Heart left ventricle (tissue), 13 donors: ENCODE measurements around the gene SLC25A1.

Experiments used
- CTCF ChIP-seq, 12 donors: fragments of 200-600 bp; sonication (generic) in 4 of 12; IDR thresholded peaks; one replicate each; pipeline versions ENCODE4 v1.5.0 to v1.8.0; 2018 to 2022; ENCODE audit warnings: antibody characterized with exemption in 12 of 12, mild to moderate bottlenecking in 5 of 12
- POLR2A ChIP-seq, 2 donors: fragments of 450-650 bp; IDR thresholded peaks; one replicate each; pipeline ENCODE4 v1.6.1; 2017; ENCODE audit warnings: antibody characterized with exemption in 2 of 2, mild to moderate bottlenecking in 2 of 2, moderate library complexity in 2 of 2
- donor health status: ischemic (EF 13 %, LVEDD 7.1; RV severe dilation, severe dysfunction).
- donor health status: DM: no; HTN: yes; CAD: no.
- donor health status: DM: no; HTN: no; CAD: no.
- donor health status: ischemic (EF 25% LVEDD 6.9; RV normal size, moderate dysfunction).
- donor health status: ischemic (EF 25% LVEDD 5.7; RV mildly dilated, moderate dysfunction).
- donor health status: ischemic (EF 35%, LVEDD 5.7; RV mildly dilated, moderate dysfunction).
- donor health status: nonischemic (EF 11% LVEDD 7.7; RV severe dilation, severe dysfunction).
- donor health status: DM: yes; HTN: yes; CAD: no.
- donor health status: PGD.
- donor health status: ischemic (EF 29% LVEDD 5.4; RV normal size, mild dysfunction).
- donor health status: nonischemic (EF 23%, LVEDD 6.1; RV moderate dilation, normal function).

- TF ChIP-seq CTCF (IDR thresholded peaks at IDR 0.05) (no peak), POLR2A (IDR thresholded peaks at IDR 0.05) (no peak)
Measured at GRCh38 chr22:19169002-19169946, 9.3 kb downstream of the SLC25A1 start.
